ENCODE measurements around the gene PEAK1. TPM values are rescaled to one million over a fixed set of nuclear protein-coding genes. Genes with fewer than 3 reads are reported as not detected.

Gene PEAK1
- total and polyA plus RNA-seq, 9 of the 15 experiments (the other 6 are each of a cell fraction or from before 2014, with no cell fraction given): 0.99 to 22.4 (median 10.8) TPM

- Histone ChIP-seq H3K27ac (ENCODE audit: extremely low read depth, low read depth, low read length) (no peak overlapping the region), H3K36me3 (ENCODE audit: control insufficient read depth, insufficient read depth, low read length) (peaks cover 3% of the 10 kb centered on the region; the same call in 1 of the 3 replicates), H4K20me1 (replicated peaks; ENCODE audit: control insufficient read depth, insufficient read depth, low read length) (no peaks in the 10 kb centered on the region), H3K4me3 (no peak overlapping the region), H3K27me3 (ENCODE audit: control insufficient read depth in 2 of 2, insufficient read depth in 2 of 2, low read length in 2 of 2) (no peaks in the 10 kb centered on the region), H3K9me1 (ENCODE audit: control insufficient read depth, insufficient read depth, low read length) (no peaks in the 10 kb centered on the region), H3K4me2 (ENCODE audit: insufficient read depth, low read length) (no peak overlapping the region), H3K9ac (ENCODE audit: insufficient read depth in 1 of 2, low read depth in 2 of 2, low read length in 2 of 2) (no peak overlapping the region), H3K4me1 (replicated peaks in 1 of 2; ENCODE audit: control insufficient read depth in 2 of 2, insufficient read depth in 2 of 2, low read length in 2 of 2) (no peaks in the 10 kb centered on the region), H2AFZ (ENCODE audit: low read depth, low read length) (no peak overlapping the region), H3K79me2 (ENCODE audit: control insufficient read depth, insufficient read depth, low read length) (no peaks in the 10 kb centered on the region), H3K9me3 (replicated peaks; ENCODE audit: control insufficient read depth, insufficient read depth, low read depth, low read length) (no peaks in the 10 kb centered on the region)
- BruUV-seq (replicated peaks): no TSS peak
- DNase-seq (ENCODE audit: extremely low read depth in 1 of 4, low spot score in 3 of 4) (no peak), ATAC-seq (no peak), FAIRE-seq (no peak)
- ChIA-PET CTCF (ENCODE audit: low intra/inter-chr PET ratio) (no interaction called here), POLR2A (interaction anchor here (0.6 kb wide), 1 partner anchor 92 kb away, joined by 3 read pairs; the partner anchor contains the start of gene TSPAN3)
- WGBS (ENCODE audit: insufficient coverage, low coverage, missing lambda C conversion rate): 55% methylated on average over 4 of the region's 4 CpGs
- in situ Hi-C loops (cut with MboI): no loop called here
- intact Hi-C loops (cut with micrococcal nuclease): no loop called here
- no peak for TF ChIP-seq HMGN3 (IDR thresholded peaks at IDR 0.05; ENCODE audit: borderline replicate concordance, extremely low read depth, insufficient read length, low read depth, low read length)
- TF ChIP-seq SREBF2 (CRISPR knock-in tag; IDR thresholded peaks at IDR 0.05): no peak
- TF ChIP-seq ZNF134 (CRISPR knock-in tag; conservative IDR thresholded peaks at IDR 0.05): no peak
- TF ChIP-seq ZNF311 (CRISPR knock-in tag; IDR thresholded peaks at IDR 0.05): no peak
- TF ChIP-seq GTF2A2 (tag; IDR thresholded peaks at IDR 0.05): no peak
- no peak for TF ChIP-seq GATAD2A (IDR thresholded peaks at IDR 0.05)
- no peak for TF ChIP-seq THRB (CRISPR knock-in tag; conservative IDR thresholded peaks at IDR 0.05)
- no peak for TF ChIP-seq KDM5B (IDR thresholded peaks at IDR 0.05; ENCODE audit: insufficient replicate concordance, low read depth, low read length)
- no peak for TF ChIP-seq BHLHE40 (IDR thresholded peaks at IDR 0.05; ENCODE audit: low read length)
- TF ChIP-seq PBX2 (CRISPR knock-in tag; IDR thresholded peaks at IDR 0.05; ENCODE audit: low read depth): no peak
- no peak for TF ChIP-seq PBX2 (tag; conservative IDR thresholded peaks at IDR 0.05; ENCODE audit: low read depth)
- no peak for TF ChIP-seq FIP1L1 (IDR thresholded peaks at IDR 0.05; ENCODE audit: low read depth, low read length, poor library complexity, severe bottlenecking)
- no peak for TF ChIP-seq NEUROD1 (IDR thresholded peaks at IDR 0.05; ENCODE audit: borderline replicate concordance, low read depth, low read length, partially characterized antibody)
- TF ChIP-seq MIER1 (IDR thresholded peaks at IDR 0.05; ENCODE audit: low read depth): no peak
- TF ChIP-seq POLR2B (IDR thresholded peaks at IDR 0.05; ENCODE audit: low read depth, partially characterized antibody): no peak
- TF ChIP-seq TEAD4 (IDR thresholded peaks at IDR 0.05; ENCODE audit: low read length): no peak
- TF ChIP-seq TEAD4 (CRISPR knock-in tag; IDR thresholded peaks at IDR 0.05; ENCODE audit: borderline replicate concordance): no peak
- no peak for TF ChIP-seq TCF7 (IDR thresholded peaks at IDR 0.05; ENCODE audit: borderline replicate concordance)
Observed at GRCh38 chr15:77162872-77163633, 256.9 kb downstream of the PEAK1 start.

Measured in K562 (cell line).